SK-N-SH (cell line): ENCODE measurements around the gene UFC1. TPM values are rescaled to one million over a fixed set of nuclear protein-coding genes. Genes with fewer than 3 reads are reported as not detected.

Experiments
- CTCF ChIA-PET: fragments of 300-600, 350-600 bp; formaldehyde crosslinking; extraction: SDS; loops from one replicate; lab custom pipeline; 2021; lab: Yijun Ruan, JAX
- POLR2A ChIA-PET: fragments of 350-600 bp; sonication (Branson Sonifier 250); formaldehyde crosslinking; extraction: SDS; loops from one replicate; lab custom pipeline; 2020; ENCODE audit warnings: antibody characterized with exemption, inconsistent platforms; lab: Yijun Ruan, JAX
- DNase-seq: peaks from one replicate; pipeline ENCODE4 v3.0.0; 2012
- H2AFZ ChIP-seq: fragments of 200-600 bp; sonication (generic); 2 replicates; pipeline ENCODE4 v1.8.1; 2016; ENCODE audit warnings: antibody characterized with exemption, mild to moderate bottlenecking, low read depth
- H3F3A ChIP-seq: fragments of 200-600 bp; sonication (generic); replicated peaks from 2 replicates; pipeline ENCODE3; 2016; ENCODE audit warnings: antibody characterized with exemption, mild to moderate bottlenecking; ENCODE audit not compliant: insufficient read depth
- H3K27ac ChIP-seq, 2 experiments: fragments of 200-500 bp in 1 of 2; fragments of 200-600 bp in 1 of 2; sonication (Bioruptor generic) in 1 of 2; sonication (generic), shearing (Covaris generic) in 1 of 2; 2 replicates each; pipeline versions ENCODE4 v1.5.1 to v1.6.1; 2014 to 2016; ENCODE audit warnings: low read depth in 2 of 2, inconsistent platforms in 1 of 2, low read length in 1 of 2, mild to moderate bottlenecking in 1 of 2, mixed read lengths in 1 of 2
- H3K27me3 ChIP-seq: fragments of 200-600 bp; sonication (generic), shearing (Covaris generic); 2 replicates; pipeline ENCODE4 v1.6.1; 2016; ENCODE audit warnings: mixed run types; ENCODE audit not compliant: insufficient read depth
- H3K36me3 ChIP-seq, 2 experiments: fragments of 200-500 bp in 1 of 2; fragments of 200-600 bp in 1 of 2; sonication (Bioruptor generic) in 1 of 2; sonication (generic) in 1 of 2; replicated peaks in 1 of 2; 2 replicates each; pipeline versions ENCODE3 to v1.5.1; 2014 to 2016; ENCODE audit warnings: low read length in 1 of 2, mild to moderate bottlenecking in 1 of 2; ENCODE audit not compliant: insufficient read depth in 2 of 2, control insufficient read depth in 1 of 2
- H3K4me1 ChIP-seq, 2 experiments: fragments of 200-500 bp in 1 of 2; fragments of 200-600 bp in 1 of 2; sonication (Bioruptor generic) in 1 of 2; sonication (generic), shearing (Covaris generic) in 1 of 2; 2 replicates each; pipeline versions ENCODE4 v1.5.1 to v1.6.1; 2014 to 2016; ENCODE audit warnings: low read depth in 1 of 2, low read length in 1 of 2, mixed run types in 1 of 2; ENCODE audit not compliant: insufficient read depth in 2 of 2, control insufficient read depth in 1 of 2
- H3K4me2 ChIP-seq: fragments of 200-600 bp; sonication (generic), shearing (Covaris generic); 2 replicates; pipeline ENCODE4 v1.6.1; 2017; ENCODE audit warnings: mixed run types
- H3K4me3 ChIP-seq, 2 experiments: fragments of 200-500 bp in 1 of 2; fragments of 200-600 bp in 1 of 2; sonication (Bioruptor generic) in 1 of 2; sonication (generic), shearing (Covaris generic) in 1 of 2; 2 replicates each; pipeline versions ENCODE4 v1.5.1 to v1.8.1; 2014 to 2016; ENCODE audit warnings: low read depth in 2 of 2, inconsistent platforms in 1 of 2, low read length in 1 of 2, mild to moderate bottlenecking in 1 of 2, mixed read lengths in 1 of 2, moderate library complexity in 1 of 2
- H3K79me2 ChIP-seq: fragments of 200-600 bp; sonication (generic); 2 replicates; pipeline ENCODE4 v1.8.1; 2017; ENCODE audit warnings: mild to moderate bottlenecking; ENCODE audit not compliant: insufficient read depth
- H3K9ac ChIP-seq: fragments of 200-600 bp; sonication (generic); 2 replicates; pipeline ENCODE4 v1.6.1; 2017; ENCODE audit warnings: mixed run types
- H3K9me2 ChIP-seq: fragments of 200-600 bp; sonication (generic); 2 replicates; pipeline ENCODE4 v1.6.1; 2017; ENCODE audit warnings: mixed run types
- H3K9me3 ChIP-seq: fragments of 200-600 bp; sonication (generic); 2 replicates; pipeline ENCODE4 v1.6.1; 2017; ENCODE audit warnings: mixed run types, mild to moderate bottlenecking, moderate library complexity
- H4K20me1 ChIP-seq: fragments of 200-600 bp; sonication (generic); 2 replicates; pipeline ENCODE4 v1.6.1; 2017; ENCODE audit warnings: mild to moderate bottlenecking, mixed run types; ENCODE audit not compliant: insufficient read depth
- CHD2 ChIP-seq: fragments of 150-350 bp; IDR thresholded peaks from 2 replicates; pipeline ENCODE4 v1.6.1; 2018; ENCODE audit warnings: low read length; ENCODE audit not compliant: partially characterized antibody
- ELF1 ChIP-seq: IDR thresholded peaks from 2 replicates; pipeline ENCODE4 v1.4.0; 2012
- EZH2phosphoT487 ChIP-seq: fragments of 200-600 bp; sonication (generic); IDR thresholded peaks from 2 replicates; pipeline ENCODE4 v1.6.1; 2017; ENCODE audit warnings: low read depth, mixed run types, mild to moderate bottlenecking, antibody characterized with exemption, moderate library complexity, borderline replicate concordance
- FOXJ3 ChIP-seq: sonication (generic); formaldehyde crosslinking; IDR thresholded peaks from 2 replicates; pipeline ENCODE4 v1.5.1; 2020; ENCODE audit warnings: mild to moderate bottlenecking, missing genetic modification reagents
- GABPA ChIP-seq: IDR thresholded peaks from 2 replicates; pipeline ENCODE4 v1.4.0; 2012; ENCODE audit warnings: low read depth, mild to moderate bottlenecking
- MEF2A ChIP-seq: IDR thresholded peaks from 2 replicates; pipeline ENCODE4 v1.4.0; 2012; ENCODE audit warnings: low read depth, borderline replicate concordance
- MXI1 ChIP-seq: IDR thresholded peaks from 2 replicates; pipeline ENCODE4 v1.6.1; 2012; ENCODE audit warnings: mild to moderate bottlenecking, low read depth, low read length, improper control_type of control experiment
- NFIC ChIP-seq: IDR thresholded peaks from 2 replicates; pipeline ENCODE4 v1.4.0; 2012; ENCODE audit warnings: borderline replicate concordance
- NRF1 ChIP-seq: IDR thresholded peaks from 2 replicates; pipeline ENCODE4 v1.6.1; 2012; ENCODE audit warnings: low read depth, mild to moderate bottlenecking, low read length
- PBX3 ChIP-seq: IDR thresholded peaks from 2 replicates; pipeline ENCODE4; 2012
- POLR2AphosphoS5 ChIP-seq: IDR thresholded peaks from 2 replicates; pipeline ENCODE4 v1.6.1; 2012; ENCODE audit warnings: low read depth, low read length
- RCOR1 ChIP-seq: fragments of 150-350 bp; IDR thresholded peaks from 2 replicates; pipeline ENCODE4 v1.6.1; 2017; ENCODE audit warnings: antibody characterized with exemption, low read length
- REST ChIP-seq: IDR thresholded peaks from 2 replicates; pipeline ENCODE4 v1.6.1; 2012; ENCODE audit warnings: mild to moderate bottlenecking, low read depth, low read length, moderate library complexity
- RXRA ChIP-seq: IDR thresholded peaks from 2 replicates; pipeline ENCODE4 v1.4.0; 2012; ENCODE audit warnings: low read depth, mild to moderate bottlenecking, borderline replicate concordance
- SIN3A ChIP-seq: IDR thresholded peaks from 2 replicates; pipeline ENCODE4 v1.6.1; 2012; ENCODE audit warnings: low read depth, mild to moderate bottlenecking, low read length, moderate library complexity, borderline replicate concordance
- TAF1 ChIP-seq: IDR thresholded peaks from 2 replicates; pipeline ENCODE4 v1.6.1; 2012; ENCODE audit warnings: low read depth, mild to moderate bottlenecking, low read length, moderate library complexity, borderline replicate concordance
- TCF12 ChIP-seq: IDR thresholded peaks from 2 replicates; pipeline ENCODE4 v1.4.0; 2012
- TEAD4 ChIP-seq: IDR thresholded peaks from 2 replicates; pipeline ENCODE4 v1.4.0; 2012; ENCODE audit warnings: mild to moderate bottlenecking, borderline replicate concordance; ENCODE audit not compliant: insufficient read depth
- YY1 ChIP-seq: IDR thresholded peaks from 2 replicates; pipeline ENCODE4 v1.4.0; 2012; ENCODE audit warnings: low read depth, mild to moderate bottlenecking
- WGBS: methylation state at CpG from one replicate; pipeline ENCODE4 v1.1.6; 2017; ENCODE audit warnings: low lambda C conversion rate; 5-methylcytosine and 5-hydroxymethylcytosine counted together
- polyA plus RNA-seq, 3 experiments: library from polyadenylated mRNA; depleted of rRNA; stranded (reverse); fragments of >200 nt; gene quantifications; 2 replicates each; pipeline ENCODE4 v1.2.3, GENCODE V29; 2012
- TF ChIP-seq, protein P1 (sequence below): IDR thresholded peaks from 2 replicates; pipeline ENCODE4 v1.4.0; 2012; ENCODE audit warnings: low read depth
- TF ChIP-seq, protein P2 (sequence below): fragments of 200-600 bp; sonication (generic); IDR thresholded peaks from 2 replicates; pipeline ENCODE4 v1.6.1; 2017; ENCODE audit warnings: antibody characterized with exemption, mild to moderate bottlenecking, moderate library complexity
- TF ChIP-seq, protein P3 (sequence below): fragments of 150-350 bp; IDR thresholded peaks from 2 replicates; pipeline ENCODE4 v1.6.1; 2017; ENCODE audit warnings: antibody characterized with exemption, low read length, low read depth, borderline replicate concordance

The UFC1 gene
- polyA plus RNA-seq (2012; rRNA removed), result 150 and 201 TPM in 2 replicates
- 232 and 236 TPM in 2 replicates for polyA plus RNA-seq (2012; cell fraction: cytosol; rRNA removed)
- polyA plus RNA-seq (2012; cell fraction: nucleus; rRNA removed), result 40.4 and 62.6 TPM in 2 replicates

GRCh38 chr1:161153682-161154337, at the start of gene UFC1:
TSS of gene UFC1 (plus strand) at chr1:161153978. CDS start at chr1:161153998, 20 bp downstream.
- peaks cover 16% of the 10 kb centered on the region for H3K79me2 ChIP-seq
- POLR2A ChIA-PET, result interaction anchor here (0.6 to 1.3 kb wide), 5 partner anchors 12 to 109 kb away, joined by 3 to 12 read pairs (median 3); partner anchors contain the start of genes DEDD, KLHDC9, PPOX and USF1
- peak; percentile 79 for DNase-seq
- TF ChIP-seq RXRA, result no peak
- peak; percentile 31; the same call in 1 of the 2 replicates for TF ChIP-seq NRF1
- TF ChIP-seq NFIC, result no peak
- no peak for TF ChIP-seq MEF2A
- TF ChIP-seq TCF12, result no peak
- TF ChIP-seq, protein P1, sequence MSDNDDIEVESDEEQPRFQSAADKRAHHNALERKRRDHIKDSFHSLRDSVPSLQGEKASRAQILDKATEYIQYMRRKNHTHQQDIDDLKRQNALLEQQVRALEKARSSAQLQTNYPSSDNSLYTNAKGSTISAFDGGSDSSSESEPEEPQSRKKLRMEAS, result peak; percentile 92
- TF ChIP-seq EZH2phosphoT487, result no peak
- TF ChIP-seq TEAD4, result no peak
- TF ChIP-seq, protein P2, sequence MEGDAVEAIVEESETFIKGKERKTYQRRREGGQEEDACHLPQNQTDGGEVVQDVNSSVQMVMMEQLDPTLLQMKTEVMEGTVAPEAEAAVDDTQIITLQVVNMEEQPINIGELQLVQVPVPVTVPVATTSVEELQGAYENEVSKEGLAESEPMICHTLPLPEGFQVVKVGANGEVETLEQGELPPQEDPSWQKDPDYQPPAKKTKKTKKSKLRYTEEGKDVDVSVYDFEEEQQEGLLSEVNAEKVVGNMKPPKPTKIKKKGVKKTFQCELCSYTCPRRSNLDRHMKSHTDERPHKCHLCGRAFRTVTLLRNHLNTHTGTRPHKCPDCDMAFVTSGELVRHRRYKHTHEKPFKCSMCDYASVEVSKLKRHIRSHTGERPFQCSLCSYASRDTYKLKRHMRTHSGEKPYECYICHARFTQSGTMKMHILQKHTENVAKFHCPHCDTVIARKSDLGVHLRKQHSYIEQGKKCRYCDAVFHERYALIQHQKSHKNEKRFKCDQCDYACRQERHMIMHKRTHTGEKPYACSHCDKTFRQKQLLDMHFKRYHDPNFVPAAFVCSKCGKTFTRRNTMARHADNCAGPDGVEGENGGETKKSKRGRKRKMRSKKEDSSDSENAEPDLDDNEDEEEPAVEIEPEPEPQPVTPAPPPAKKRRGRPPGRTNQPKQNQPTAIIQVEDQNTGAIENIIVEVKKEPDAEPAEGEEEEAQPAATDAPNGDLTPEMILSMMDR, result no peak
- peak; percentile 90 for TF ChIP-seq TAF1
- TF ChIP-seq PBX3, result peak; percentile 15; the same call in 1 of the 2 replicates
- TF ChIP-seq ELF1, result peak; percentile 99
- TF ChIP-seq RCOR1, result no peak
- TF ChIP-seq, protein P3, sequence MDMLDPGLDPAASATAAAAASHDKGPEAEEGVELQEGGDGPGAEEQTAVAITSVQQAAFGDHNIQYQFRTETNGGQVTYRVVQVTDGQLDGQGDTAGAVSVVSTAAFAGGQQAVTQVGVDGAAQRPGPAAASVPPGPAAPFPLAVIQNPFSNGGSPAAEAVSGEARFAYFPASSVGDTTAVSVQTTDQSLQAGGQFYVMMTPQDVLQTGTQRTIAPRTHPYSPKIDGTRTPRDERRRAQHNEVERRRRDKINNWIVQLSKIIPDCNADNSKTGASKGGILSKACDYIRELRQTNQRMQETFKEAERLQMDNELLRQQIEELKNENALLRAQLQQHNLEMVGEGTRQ, result no peak
- no peak for TF ChIP-seq CHD2
- no peak for TF ChIP-seq FOXJ3 (CRISPR knock-in tag)
- peak; percentile 84; the same call in 1 of the 2 replicates for TF ChIP-seq SIN3A
- TF ChIP-seq MXI1, result peak; percentile 84
- TF ChIP-seq GABPA, result peak; percentile 89
- TF ChIP-seq YY1, result peak; percentile 100
- peak; percentile 66; the same call in 1 of the 2 replicates for TF ChIP-seq POLR2AphosphoS5
- TF ChIP-seq REST, result peak; percentile 52; the same call in 1 of the 2 replicates

More at GRCh38 chr1:161153682-161154337, at the start of gene UFC1:
- Histone ChIP-seq H3K9me3 (no peaks in the 10 kb centered on the region), H3K9me2 (no peaks in the 10 kb centered on the region), H3K4me3 (peak within 1 kb of the TSS; percentile 61 to 98), H3F3A (peaks cover 4% of the 10 kb centered on the region), H3K9ac (peak within 1 kb of the TSS; percentile 97), H3K4me1 (peaks cover 0 to 10% of the 10 kb centered on the region in 2 experiments; a peak in 3 of 4 replicates), H3K27ac (peak within 1 kb of the TSS; percentile 97), H4K20me1 (no peaks in the 10 kb centered on the region), H2AFZ (peak within 1 kb of the TSS; percentile 93), H3K36me3 (peaks cover 4 to 19% of the 10 kb centered on the region in 2 experiments), H3K4me2 (peak within 1 kb of the TSS; percentile 77), H3K27me3 (no peaks in the 10 kb centered on the region)
- whole genome bisulfite sequencing, result 2% methylated on average over 30 of the region's 33 CpGs
- CTCF ChIA-PET, result interaction anchor here (0.8 to 1.6 kb wide), 5 partner anchors 11 to 82 kb away, joined by 3 to 5 read pairs (median 3); no protein-coding TSS in a partner anchor
